22Rv1 (cell line): ENCODE measurements around the gene AANAT.

Experiments
- CTCF ChIP-seq: fragments of 450-650 bp; IDR thresholded peaks from 2 replicates; pipeline ENCODE4 v1.5.1; 2017; ENCODE audit warnings: mild to moderate bottlenecking
- ZFX ChIP-seq: fragments of 450-650 bp; IDR thresholded peaks from 2 replicates; pipeline ENCODE4 v1.6.1; 2017; ENCODE audit warnings: antibody characterized with exemption, borderline replicate concordance

- TF ChIP-seq ZFX: no peak
- no peak for TF ChIP-seq CTCF
Observed at GRCh38 chr17:76485569-76485968, 18.2 kb downstream of the AANAT start.
